Endothelial cell (in vitro differentiated cells): ENCODE results near the gene TEX9. TPM values are rescaled to one million over a fixed set of nuclear protein-coding genes. Genes with fewer than 3 reads are reported as not detected.
A peak's percentile ranks its signal among the peaks of the same experiment; 100 is the strongest.

Experiments used
- DNase-seq: peaks from one replicate; pipeline ENCODE4 v3.0.0; 2021; ENCODE audit warnings: low spot score
- H3K27ac Mint-ChIP-seq: one replicate; pipeline ENCODE4 v1.8.0; 2021; ENCODE audit warnings: mixed read lengths, inconsistent platforms; ENCODE audit not compliant: unreplicated experiment
- H3K27me3 Mint-ChIP-seq: one replicate; pipeline ENCODE4 v1.8.0; 2021; ENCODE audit warnings: mild to moderate bottlenecking, moderate library complexity, mixed read lengths, inconsistent platforms; ENCODE audit not compliant: unreplicated experiment
- H3K36me3 Mint-ChIP-seq: one replicate; pipeline ENCODE4 v1.8.0; 2021; ENCODE audit warnings: mild to moderate bottlenecking, low read depth, mixed read lengths, inconsistent platforms; ENCODE audit not compliant: unreplicated experiment
- H3K4me1 Mint-ChIP-seq: one replicate; pipeline ENCODE4 v1.8.0; 2021; ENCODE audit warnings: mild to moderate bottlenecking, mixed read lengths, inconsistent platforms; ENCODE audit not compliant: unreplicated experiment
- H3K4me3 Mint-ChIP-seq: one replicate; pipeline ENCODE4 v1.8.0; 2021; ENCODE audit warnings: mild to moderate bottlenecking, mixed read lengths, inconsistent platforms; ENCODE audit not compliant: unreplicated experiment
- H3K9me3 Mint-ChIP-seq: one replicate; pipeline ENCODE4 v1.8.0; 2021; ENCODE audit warnings: mixed read lengths, inconsistent platforms; ENCODE audit not compliant: unreplicated experiment
- total RNA-seq: library from RNA; stranded (reverse); fragmentation: NEBNext Ultra II Directional; extraction: Animal tissue kit (Norgen Biotek cat#: 25700); gene quantifications from one replicate; pipeline ENCODE4 v1.2.1, GENCODE V29; 2021; ENCODE audit not compliant: unreplicated experiment
- TF ChIP-seq, protein P1 (sequence below): fragments of 200-600 bp; sonication (generic); IDR thresholded peaks from one replicate; pipeline ENCODE4 v1.5.0; 2021; ENCODE audit warnings: antibody characterized with exemption; ENCODE audit not compliant: unreplicated experiment

Gene TEX9
- total RNA-seq, 1 donor from 2014 or later: 12.8 TPM

DNA sequence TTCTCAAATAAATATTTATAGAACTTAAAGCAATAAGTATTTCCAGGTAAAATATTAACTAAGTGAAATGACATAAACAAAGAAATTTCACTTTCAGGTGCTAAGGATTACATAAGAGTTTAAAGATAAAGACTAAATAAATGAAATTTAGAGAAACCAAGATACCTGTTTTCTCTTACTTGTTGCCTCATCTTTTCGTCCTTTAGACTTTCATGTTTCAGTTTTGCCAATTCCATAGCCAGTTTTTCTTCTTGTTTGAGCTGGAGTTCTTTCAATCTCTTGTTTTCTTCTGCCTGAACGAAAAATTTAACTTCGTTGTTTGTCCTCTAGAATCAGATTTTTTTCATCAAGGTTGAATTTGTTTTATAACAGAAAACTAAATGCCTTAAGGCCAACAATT lies 91.0 kb downstream of the TEX9 start:
- Mint-ChIP-seq H3K36me3 (no peaks in the 10 kb centered on the region), H3K27ac (no peak overlapping the region), H3K4me3 (no peak overlapping the region), H3K9me3 (no peaks in the 10 kb centered on the region), H3K4me1 (peaks cover 16% of the 10 kb centered on the region), H3K27me3 (no peaks in the 10 kb centered on the region)
- TF ChIP-seq, protein P1, sequence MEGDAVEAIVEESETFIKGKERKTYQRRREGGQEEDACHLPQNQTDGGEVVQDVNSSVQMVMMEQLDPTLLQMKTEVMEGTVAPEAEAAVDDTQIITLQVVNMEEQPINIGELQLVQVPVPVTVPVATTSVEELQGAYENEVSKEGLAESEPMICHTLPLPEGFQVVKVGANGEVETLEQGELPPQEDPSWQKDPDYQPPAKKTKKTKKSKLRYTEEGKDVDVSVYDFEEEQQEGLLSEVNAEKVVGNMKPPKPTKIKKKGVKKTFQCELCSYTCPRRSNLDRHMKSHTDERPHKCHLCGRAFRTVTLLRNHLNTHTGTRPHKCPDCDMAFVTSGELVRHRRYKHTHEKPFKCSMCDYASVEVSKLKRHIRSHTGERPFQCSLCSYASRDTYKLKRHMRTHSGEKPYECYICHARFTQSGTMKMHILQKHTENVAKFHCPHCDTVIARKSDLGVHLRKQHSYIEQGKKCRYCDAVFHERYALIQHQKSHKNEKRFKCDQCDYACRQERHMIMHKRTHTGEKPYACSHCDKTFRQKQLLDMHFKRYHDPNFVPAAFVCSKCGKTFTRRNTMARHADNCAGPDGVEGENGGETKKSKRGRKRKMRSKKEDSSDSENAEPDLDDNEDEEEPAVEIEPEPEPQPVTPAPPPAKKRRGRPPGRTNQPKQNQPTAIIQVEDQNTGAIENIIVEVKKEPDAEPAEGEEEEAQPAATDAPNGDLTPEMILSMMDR: no peak
- DNase-seq: no peak

- H3K27me3 Mint-ChIP-seq: no peaks in the 10 kb centered on the region
- H3K36me3 Mint-ChIP-seq: no peaks in the 10 kb centered on the region
- H3K27ac Mint-ChIP-seq: no peak overlapping the region
- no peaks in the 10 kb centered on the region for H3K9me3 Mint-ChIP-seq
- H3K4me1 Mint-ChIP-seq: peaks cover 16% of the 10 kb centered on the region
- DNase-seq: no peak
- TF ChIP-seq, protein P1: no peak
- H3K4me3 Mint-ChIP-seq: no peak overlapping the region
These were observed 93.9 kb downstream of the TEX9 start for GRCh38 chr15:56459096-56459495.

- no peaks in the 10 kb centered on the region for H3K9me3 Mint-ChIP-seq
- no peak for DNase-seq
- no peak overlapping the region for H3K27ac Mint-ChIP-seq
- H3K27me3 Mint-ChIP-seq: no peaks in the 10 kb centered on the region
- H3K4me3 Mint-ChIP-seq: no peak overlapping the region
- no peaks in the 10 kb centered on the region for H3K36me3 Mint-ChIP-seq
- H3K4me1 Mint-ChIP-seq: peaks cover 9% of the 10 kb centered on the region
- TF ChIP-seq, protein P1: no peak
These were observed 94.8 kb downstream of the TEX9 start for GRCh38 chr15:56460071-56460470.

GRCh38 chr15:56460947-56461346 lies 95.7 kb downstream of the TEX9 start:
- no peaks in the 10 kb centered on the region for H3K9me3 Mint-ChIP-seq
- no peaks in the 10 kb centered on the region for H3K36me3 Mint-ChIP-seq
- no peak overlapping the region for H3K27ac Mint-ChIP-seq
- H3K4me1 Mint-ChIP-seq: peaks cover 4% of the 10 kb centered on the region
- TF ChIP-seq, protein P1: no peak
- no peak for DNase-seq
- no peaks in the 10 kb centered on the region for H3K27me3 Mint-ChIP-seq
- H3K4me3 Mint-ChIP-seq: no peak overlapping the region

DNA sequence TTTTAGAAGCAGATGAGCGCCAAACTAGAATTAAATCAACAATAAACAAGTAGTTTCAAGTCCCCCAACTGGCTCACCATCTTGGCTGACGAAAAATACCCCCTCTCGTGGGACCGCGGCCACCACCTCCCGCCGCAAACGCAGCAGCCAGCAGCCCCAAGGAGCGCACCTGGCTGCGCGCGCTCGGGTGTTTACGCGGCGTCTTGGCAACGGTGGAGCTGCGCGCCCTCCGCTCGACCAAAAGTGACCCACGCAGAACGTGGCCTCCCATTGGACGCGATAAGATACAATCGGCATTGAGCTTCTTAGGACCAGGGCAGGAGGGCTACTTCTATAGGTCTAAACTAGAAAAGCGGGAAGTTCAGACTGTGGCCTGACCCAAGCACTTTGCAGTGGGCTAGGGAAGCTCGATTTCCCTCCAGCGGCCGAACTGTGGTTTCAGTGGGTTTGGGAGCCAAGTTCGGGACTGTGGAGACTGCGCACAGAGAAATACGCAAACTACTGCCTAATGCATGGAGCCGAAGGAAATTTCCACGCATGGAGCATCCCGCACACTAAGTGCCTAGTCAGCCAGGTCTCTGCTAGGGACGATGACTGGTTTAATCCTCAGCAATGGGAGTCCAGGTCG lies 99.8 kb downstream of the TEX9 start, which contains the start of gene MNS1:
MNS1 (minus strand) TSS at position 245 of the 628 bp plus-strand sequence; CDS start at position 80, 165 bp downstream.
- Mint-ChIP-seq H3K9me3 (no peaks in the 10 kb centered on the region), H3K4me3 (peak within 1 kb of the TSS; percentile 96), H3K27me3 (no peaks in the 10 kb centered on the region), H3K36me3 (no peaks in the 10 kb centered on the region), H3K4me1 (peaks cover 9% of the 10 kb centered on the region), H3K27ac (peak within 1 kb of the TSS; percentile 92)
- TF ChIP-seq, protein P1: no peak
- DNase-seq: peak; percentile 90
